Trophoblast cell (in vitro differentiated cells and primary cell): ENCODE measurements around the gene URAD.
"Not testable (repeated sequence)": the region's sequence is repeated elsewhere in the genome, so short reads cannot be mapped to it uniquely, and the experiment has no call there.

Experiments
- DNase-seq, 2 donors: peaks; one replicate each; pipeline ENCODE4 v3.0.0-alpha.2; 2016
- H2AFZ ChIP-seq: 2 replicates; pipeline ENCODE4 v1.6.1; 2013; ENCODE audit warnings: low read length, moderate library complexity, mild to moderate bottlenecking; ENCODE audit not compliant: insufficient read depth, poor library complexity
- H2AK5ac ChIP-seq: 2 replicates; pipeline ENCODE4 v1.6.1; 2013; ENCODE audit warnings: mild to moderate bottlenecking, low read length
- H2BK120ac ChIP-seq: 2 replicates; pipeline ENCODE4 v1.6.1; 2013; ENCODE audit warnings: low read length, mild to moderate bottlenecking, moderate library complexity; ENCODE audit not compliant: insufficient read depth, poor library complexity
- H2BK12ac ChIP-seq: 2 replicates; pipeline ENCODE4 v1.6.1; 2013; ENCODE audit warnings: mild to moderate bottlenecking, low read length, moderate library complexity
- H2BK5ac ChIP-seq: 2 replicates; pipeline ENCODE4 v1.6.1; 2013; ENCODE audit warnings: low read length, low read depth, moderate library complexity, mild to moderate bottlenecking; ENCODE audit not compliant: poor library complexity
- H3K14ac ChIP-seq: 2 replicates; pipeline ENCODE4 v1.6.1; 2013; ENCODE audit warnings: mild to moderate bottlenecking, low read length
- H3K18ac ChIP-seq: 2 replicates; pipeline ENCODE4 v1.6.1; 2013; ENCODE audit warnings: mild to moderate bottlenecking, low read length
- H3K23ac ChIP-seq: 2 replicates; pipeline ENCODE4 v1.6.1; 2013; ENCODE audit warnings: low read length
- H3K27ac ChIP-seq: 2 replicates; pipeline ENCODE4 v1.5.1; 2013; ENCODE audit warnings: low read depth, mild to moderate bottlenecking, inconsistent platforms, low read length, moderate library complexity
- H3K27me3 ChIP-seq: 2 replicates; pipeline ENCODE4 v1.6.1; 2013; ENCODE audit warnings: inconsistent platforms, mild to moderate bottlenecking, low read length, moderate library complexity; ENCODE audit not compliant: insufficient read depth
- H3K36me3 ChIP-seq, 2 experiments: 1 replicate in 1 of 2; 2 replicates in 1 of 2; pipeline ENCODE4 v1.6.1; 2013; ENCODE audit warnings: low read length in 2 of 2, mild to moderate bottlenecking in 2 of 2, moderate library complexity in 1 of 2; ENCODE audit not compliant: insufficient read depth in 2 of 2, control insufficient read depth in 1 of 2
- H3K4ac ChIP-seq: 2 replicates; pipeline ENCODE4 v1.6.1; 2013; ENCODE audit warnings: low read depth, mild to moderate bottlenecking, low read length, moderate library complexity
- H3K4me1 ChIP-seq, 2 experiments: 1 replicate in 1 of 2; 2 replicates in 1 of 2; pipeline ENCODE4 v1.6.1; 2013; ENCODE audit warnings: low read length in 2 of 2, mild to moderate bottlenecking in 2 of 2, moderate library complexity in 1 of 2; ENCODE audit not compliant: insufficient read depth in 2 of 2, control insufficient read depth in 1 of 2
- H3K4me2 ChIP-seq: 2 replicates; pipeline ENCODE4 v1.6.1; 2013; ENCODE audit warnings: inconsistent platforms, mild to moderate bottlenecking, low read length, moderate library complexity
- H3K4me3 ChIP-seq: 2 replicates; pipeline ENCODE4 v1.5.1; 2013; ENCODE audit warnings: mild to moderate bottlenecking, low read depth, low read length, inconsistent platforms
- H3K79me1 ChIP-seq: one replicate; pipeline ENCODE4 v1.6.1; 2013; ENCODE audit warnings: low read length
- H3K79me2 ChIP-seq: 2 replicates; pipeline ENCODE4 v1.6.1; 2013; ENCODE audit warnings: low read length, mild to moderate bottlenecking; ENCODE audit not compliant: control insufficient read depth, insufficient read depth, poor library complexity
- H3K9ac ChIP-seq: 2 replicates; pipeline ENCODE4 v1.6.1; 2013; ENCODE audit warnings: mild to moderate bottlenecking, low read length
- H3K9me3 ChIP-seq: 2 replicates; pipeline ENCODE4 v1.6.1; 2013; ENCODE audit warnings: low read depth, mild to moderate bottlenecking, control low read depth, inconsistent platforms, low read length; ENCODE audit not compliant: insufficient read depth
- H4K12ac ChIP-seq: 2 replicates; pipeline ENCODE4 v1.6.1; 2013; ENCODE audit warnings: low read depth, mild to moderate bottlenecking, low read length, moderate library complexity
- H4K8ac ChIP-seq: 2 replicates; pipeline ENCODE4 v1.6.1; 2013; ENCODE audit warnings: low read depth, mild to moderate bottlenecking, low read length, moderate library complexity
- H4K91ac ChIP-seq: one replicate; pipeline ENCODE4 v1.6.1; 2013; ENCODE audit warnings: low read depth, mild to moderate bottlenecking, low read length, moderate library complexity
- WGBS: extraction: QIAGEN DNeasy Blood & Tissue Kit; methylation state at CpG from one replicate; pipeline ENCODE4 v1.1.7; 2013; ENCODE audit warnings: missing lambda C conversion rate; ENCODE audit not compliant: insufficient read length, insufficient coverage; ENCODE audit errors: extremely low coverage; 5-methylcytosine and 5-hydroxymethylcytosine counted together

URAD gene

GRCh38 chr13:27965740-27966640, 22.5 kb downstream of the URAD start:
- peaks cover 0 to 2% of the 10 kb centered on the region in 2 experiments for H3K36me3 ChIP-seq
- H3K4me3 ChIP-seq, result peak overlapping the region; percentile 4
- H2BK12ac ChIP-seq, result peak overlapping the region; percentile 42
- no peak overlapping the region for H2BK5ac ChIP-seq
- H3K18ac ChIP-seq, result peak overlapping the region; percentile 8
- peak overlapping the region; percentile 85 for H3K4me2 ChIP-seq
- H3K79me1 ChIP-seq, result peaks cover 6% of the 10 kb centered on the region
- no peak overlapping the region for H4K91ac ChIP-seq
- no peak overlapping the region for H3K27ac ChIP-seq
- peak overlapping the region; percentile 19 for H2BK120ac ChIP-seq
- no peak overlapping the region for H4K12ac ChIP-seq
- H3K23ac ChIP-seq, result no peak overlapping the region
- H3K14ac ChIP-seq, result peak overlapping the region; percentile 55
- peak overlapping the region; percentile 24 for H3K4ac ChIP-seq
- no peak overlapping the region for H2AK5ac ChIP-seq
- peaks cover 46% of the 10 kb centered on the region for H3K27me3 ChIP-seq
- no peak overlapping the region for H3K9ac ChIP-seq
- H4K8ac ChIP-seq, result peak overlapping the region; percentile 35
- peaks cover 45 to 51% of the 10 kb centered on the region in 2 experiments for H3K4me1 ChIP-seq
- no peaks in the 10 kb centered on the region for H3K79me2 ChIP-seq
- no CpG with 5 or more reads among the region's 45 CpGs for WGBS
- no peak overlapping the region for H2AFZ ChIP-seq
- no peak for DNase-seq
- peaks cover 3% of the 10 kb centered on the region for H3K9me3 ChIP-seq

GRCh38 chr13:27965343-27965739, 23.2 kb downstream of the URAD start:
- H4K8ac ChIP-seq, result no peak overlapping the region
- H2AFZ ChIP-seq, result no peak overlapping the region
- peaks cover 0 to 2% of the 10 kb centered on the region in 2 experiments for H3K36me3 ChIP-seq
- H3K79me2 ChIP-seq, result no peaks in the 10 kb centered on the region
- no peak overlapping the region for H3K18ac ChIP-seq
- peaks cover 6% of the 10 kb centered on the region for H3K79me1 ChIP-seq
- H2BK5ac ChIP-seq, result no peak overlapping the region
- H3K14ac ChIP-seq, result no peak overlapping the region
- no peak overlapping the region for H2BK12ac ChIP-seq
- H2AK5ac ChIP-seq, result no peak overlapping the region
- no peak for DNase-seq
- H3K27me3 ChIP-seq, result peaks cover 42% of the 10 kb centered on the region
- no CpG with 5 or more reads among the region's 7 CpGs for WGBS
- no peak overlapping the region for H3K9ac ChIP-seq
- H4K91ac ChIP-seq, result no peak overlapping the region
- H4K12ac ChIP-seq, result no peak overlapping the region
- no peak overlapping the region for H3K4ac ChIP-seq
- no peak overlapping the region for H2BK120ac ChIP-seq
- H3K27ac ChIP-seq, result no peak overlapping the region
- no peak overlapping the region for H3K23ac ChIP-seq
- no peak overlapping the region for H3K4me2 ChIP-seq
- H3K4me3 ChIP-seq, result no peak overlapping the region
- H3K9me3 ChIP-seq, result peaks cover 3% of the 10 kb centered on the region
- peaks cover 48 to 52% of the 10 kb centered on the region in 2 experiments for H3K4me1 ChIP-seq

- Histone ChIP-seq H4K12ac (no peak overlapping the region), H3K23ac (no peak overlapping the region), H3K4me3 (no peak overlapping the region), H3K27ac (no peak overlapping the region), H4K91ac (no peak overlapping the region), H3K14ac (no peak overlapping the region), H2AK5ac (no peak overlapping the region), H3K18ac (no peak overlapping the region), H3K27me3 (peaks cover 41% of the 10 kb centered on the region), H2BK12ac (no peak overlapping the region), H3K4me2 (no peak overlapping the region), H3K9me3 (peaks cover 3% of the 10 kb centered on the region), H3K4ac (no peak overlapping the region), H3K79me2 (no peaks in the 10 kb centered on the region), H4K8ac (no peak overlapping the region), H3K79me1 (peaks cover 6% of the 10 kb centered on the region), H3K36me3 (peaks cover 0 to 2% of the 10 kb centered on the region in 2 experiments), H2BK120ac (no peak overlapping the region), H2AFZ (no peak overlapping the region), H3K9ac (no peak overlapping the region), H3K4me1 (peaks cover 48 to 50% of the 10 kb centered on the region in 2 experiments), H2BK5ac (no peak overlapping the region)
- DNase-seq, result no peak
- WGBS, result no CpG with 5 or more reads among the region's 15 CpGs
These were observed 23.7 kb downstream of the URAD start for GRCh38 chr13:27964741-27965323.

- no CpG with 5 or more reads among the region's 13 CpGs for WGBS
- H2BK5ac ChIP-seq, H2BK120ac ChIP-seq: not testable (repeated sequence)
These were observed 24.3 kb downstream of the URAD start for GRCh38 chr13:27964206-27964605.

More at GRCh38 chr13:27964206-27964605, 24.3 kb downstream of the URAD start:
- not testable (repeated sequence) for H3K4ac ChIP-seq, H2BK12ac ChIP-seq, H3K23ac ChIP-seq, H2AFZ ChIP-seq, H3K9ac ChIP-seq, H4K91ac ChIP-seq, H3K18ac ChIP-seq, H3K79me2 ChIP-seq, H3K36me3 ChIP-seq, H3K4me2 ChIP-seq, H3K4me3 ChIP-seq, H3K14ac ChIP-seq, H4K12ac ChIP-seq, H4K8ac ChIP-seq, H3K27ac ChIP-seq, H3K79me1 ChIP-seq, H2AK5ac ChIP-seq, DNase-seq, H3K9me3 ChIP-seq
- Histone ChIP-seq H3K27me3 (peaks cover 39% of the 10 kb centered on the region), H3K4me1 (peaks cover 48 to 50% of the 10 kb centered on the region in 2 experiments)
